GM12878 (cell line): Measurements from ENCODE around the gene PPAN. TPM values are rescaled to one million over a fixed set of nuclear protein-coding genes. Genes with fewer than 3 reads are reported as not detected.
A peak's percentile ranks its signal among the peaks of the same experiment; 100 is the strongest.

Experiments
- ATAC-seq: fragments of 200-7000 bp; cut with Tn5 transposase; 3 replicates; pipeline ENCODE4 v1.9.1; 2020; ENCODE audit warnings: mild to moderate bottlenecking, moderate library complexity
- BruUV-seq: library from RNA; stranded (reverse); fragments of 400-500 nt; replicated peaks from 2 replicates; lab custom pipeline; 2021; lab: Mats Ljungman, UMichigan
- CTCF ChIA-PET: fragments of 300-600 bp; sonication (Branson Sonifier 250); formaldehyde crosslinking; extraction: SDS; loops from one replicate; lab custom pipeline; 2021; ENCODE audit warnings: inconsistent platforms; lab: Yijun Ruan, JAX
- POLR2A ChIA-PET: fragments of 350-600 bp; formaldehyde crosslinking; extraction: SDS; loops from one replicate; lab custom pipeline; 2021; ENCODE audit warnings: inconsistent platforms; lab: Charles Lee
- RAD21 ChIA-PET: fragments of 300-600 bp; sonication (Branson Sonifier 250); formaldehyde crosslinking; loops from one replicate; lab custom pipeline; 2023; ENCODE audit warnings: antibody characterized with exemption; ENCODE audit not compliant: unreplicated experiment; lab: Charles Lee
- SMC1A ChIA-PET: fragments of 300-600 bp; sonication (Branson Sonifier 250); formaldehyde crosslinking; loops from one replicate; lab custom pipeline; 2023; ENCODE audit not compliant: unreplicated experiment, uncharacterized antibody; lab: Charles Lee
- DNase-seq: peaks from one replicate; pipeline ENCODE4 v3.0.0-alpha.2; 2011; ENCODE audit warnings: low read depth, low spot score
- FAIRE-seq: peaks from 3 replicates; lab custom pipeline; 2011; peaks lifted over from hg19 to GRCh38; lab: Jason Lieb, UNC
- H2AFZ ChIP-seq: 2 replicates; pipeline ENCODE4 v1.6.0; 2011; ENCODE audit warnings: low read depth, low read length, control low read depth; ENCODE audit not compliant: control insufficient read depth
- H3K27ac ChIP-seq: 2 replicates; pipeline ENCODE4 v1.5.1; 2011; ENCODE audit warnings: control low read depth; ENCODE audit not compliant: control insufficient read depth, insufficient read depth
- H3K27me3 ChIP-seq, 2 experiments: replicated peaks in 1 of 2; 2 replicates each; pipeline versions ENCODE4 v1.6.0 to v1.6.1; 2011; ENCODE audit warnings: low read length in 1 of 2; ENCODE audit not compliant: control insufficient read depth in 2 of 2, insufficient read depth in 2 of 2
- H3K36me3 ChIP-seq, 2 experiments: 2 replicates each; pipeline ENCODE4 v1.5.1; 2011; ENCODE audit warnings: low read length in 1 of 2; ENCODE audit not compliant: control insufficient read depth in 2 of 2, insufficient read depth in 2 of 2
- H3K4me1 ChIP-seq: 2 replicates; pipeline ENCODE4 v1.6.1; 2011; ENCODE audit warnings: mild to moderate bottlenecking, low read length, moderate library complexity, mixed read lengths; ENCODE audit not compliant: control insufficient read depth, insufficient read depth
- H3K4me2 ChIP-seq: 2 replicates; pipeline ENCODE4 v1.6.0; 2011; ENCODE audit warnings: control low read depth; ENCODE audit not compliant: control insufficient read depth, insufficient read depth
- H3K4me3 ChIP-seq: fragments of 200-600 bp; sonication (generic); 2 replicates; pipeline ENCODE4 v1.5.1; 2016
- H3K79me2 ChIP-seq: 2 replicates; pipeline ENCODE4 v1.6.0; 2011; ENCODE audit warnings: low read length; ENCODE audit not compliant: control insufficient read depth, insufficient read depth
- H3K9ac ChIP-seq: 2 replicates; pipeline ENCODE4 v1.8.0; 2011; ENCODE audit warnings: low read length, control low read depth, mixed read lengths; ENCODE audit not compliant: control insufficient read depth, insufficient read depth
- H3K9me3 ChIP-seq: replicated peaks from 3 replicates; pipeline ENCODE4 v1.5.1; 2011; ENCODE audit warnings: mild to moderate bottlenecking, low read length; ENCODE audit not compliant: control insufficient read depth, insufficient read depth
- H4K20me1 ChIP-seq: 2 replicates; pipeline ENCODE4 v1.6.0; 2011; ENCODE audit not compliant: control insufficient read depth, insufficient read depth
- ATF7 ChIP-seq: fragments of 450-650 bp; IDR thresholded peaks from 2 replicates; pipeline ENCODE4 v1.6.1; 2016; ENCODE audit warnings: low read depth, mild to moderate bottlenecking
- BCLAF1 ChIP-seq: fragments of 450-650 bp; IDR thresholded peaks from 2 replicates; pipeline ENCODE4 v1.6.1; 2017; ENCODE audit warnings: antibody characterized with exemption, mild to moderate bottlenecking, moderate library complexity
- CEBPZ ChIP-seq: fragments of 150-350 bp; IDR thresholded peaks from 2 replicates; pipeline ENCODE4 v1.6.1; 2016; ENCODE audit warnings: low read depth, low read length
- MTA3 ChIP-seq: IDR thresholded peaks from 2 replicates; pipeline ENCODE4 v1.6.1; 2012; ENCODE audit warnings: low read length, inconsistent platforms, borderline replicate concordance
- NBN ChIP-seq: fragments of 450-650 bp; IDR thresholded peaks from 2 replicates; pipeline ENCODE4 v1.6.1; 2016
- PAX8 ChIP-seq: fragments of 450-650 bp; IDR thresholded peaks from 2 replicates; pipeline ENCODE4 v1.6.1; 2017; ENCODE audit warnings: mild to moderate bottlenecking, moderate library complexity
- POLR2A ChIP-seq: IDR thresholded peaks from 2 replicates; pipeline ENCODE4 v1.6.1; 2011; ENCODE audit warnings: low read depth, mild to moderate bottlenecking, low read length
- WGBS: methylation state at CpG from one replicate; pipeline ENCODE4 v1.1.6; 2016; ENCODE audit warnings: low lambda C conversion rate; ENCODE audit not compliant: insufficient replicate concordance, insufficient coverage; ENCODE audit errors: missing lambda C conversion rate; 5-methylcytosine and 5-hydroxymethylcytosine counted together
- in situ Hi-C: fragments of 300-500 bp; cut with MboI; formaldehyde crosslinking; loops from 9 replicates; pipeline ENCODE4 v1.14.3; 2018; ENCODE audit warnings: mixed read lengths
- intact Hi-C: fragments of 100-400 bp; cut with micrococcal nuclease; formaldehyde crosslinking; loops from one replicate; pipeline ENCODE4 v1.14.2; 2022; ENCODE audit not compliant: unreplicated experiment
- polyA plus RNA-seq, 11 experiments: library from polyadenylated mRNA; depleted of rRNA in 4 of 11; unstranded in 6 of 11; stranded (reverse) in 5 of 11; fragments of >200 nt; fragmentation: Nextera tagmentation in 4 of 11; fragmentation: Illumina TruSeq in 1 of 11; extraction: Ambion mirVana in 4 of 11; extraction: Trizol in 1 of 11; gene quantifications; 1 replicate in 1 of 11; 2 replicates in 10 of 11; pipeline versions ENCODE4 v1.2.1 to v1.2.3, GENCODE V29; 2011 to 2016; ENCODE audit warnings: inconsistent platforms in 2 of 11, missing spikeins in 2 of 11, low read depth in 1 of 11
- total RNA-seq, 4 experiments: library from RNA; depleted of rRNA in 3 of 4; stranded (reverse); fragments of >200 nt in 3 of 4; fragmentation: Illumina TruSeq in 1 of 4; extraction: Trizol in 1 of 4; gene quantifications; 2 replicates each; pipeline versions ENCODE4 v1.2.1 to v1.2.3, GENCODE V29; 2013 to 2021
- TF ChIP-seq, protein P1 (sequence below): fragments of 450-650 bp; IDR thresholded peaks from 2 replicates; pipeline ENCODE4 v1.6.1; 2016; ENCODE audit warnings: mild to moderate bottlenecking

PPAN gene
- total and polyA plus RNA-seq, 10 of the 15 experiments (the other 5 are each of a cell fraction or from before 2014, with no cell fraction given) = 2.1 to 171 (median 108) TPM

GRCh38 chr19:10109528-10109927 lies 3.4 kb downstream of the PPAN start:
- Histone ChIP-seq H3K4me2 (peak overlapping the region; percentile 28), H4K20me1 (no peaks in the 10 kb centered on the region), H3K9ac (no peak overlapping the region; the same call in 1 of the 2 replicates), H2AFZ (no peak overlapping the region), H3K79me2 (peaks cover 61% of the 10 kb centered on the region), H3K9me3 (no peaks in the 10 kb centered on the region), H3K36me3 (peaks cover 18 to 39% of the 10 kb centered on the region in 2 experiments; a peak in 3 of 4 replicates), H3K4me1 (peaks cover 56% of the 10 kb centered on the region), H3K27ac (no peak overlapping the region), H3K4me3 (no peak overlapping the region), H3K27me3 (no peaks in the 10 kb centered on the region)
- ChIA-PET CTCF (interaction anchor here (9.8 kb wide), 1 partner anchor 9 kb away, joined by 171 read pairs; the partner anchor contains the start of gene ANGPTL6), SMC1A (interaction anchor here (11.4 kb wide), 1 partner anchor 10 kb away, joined by 150 read pairs; the partner anchor contains the start of gene ANGPTL6), RAD21 (no interaction called here), POLR2A (interaction anchor here (0.6 to 2.6 kb wide), 6 partner anchors 10 to 180 kb away, joined by 3 to 18 read pairs (median 4); no protein-coding TSS in a partner anchor)
- FAIRE-seq = no peak
- no peak for ATAC-seq
- DNase-seq = no peak
- intact Hi-C loops = loop anchor here (10.0 kb wide), 1 partner anchor 275 kb away; the partner anchor contains the start of gene TYK2
- WGBS = 92% methylated on average over 14 of the region's 14 CpGs
- no TSS peak for BruUV-seq
- TF ChIP-seq MTA3 (no peak), NBN (no peak), POLR2A (0 out of 2 replicates have a peak, but pooled peaks have one; percentile 14), ATF7 (no peak), BCLAF1 (no peak), PAX8 (no peak), CEBPZ (no peak)
- TF ChIP-seq, protein P1, sequence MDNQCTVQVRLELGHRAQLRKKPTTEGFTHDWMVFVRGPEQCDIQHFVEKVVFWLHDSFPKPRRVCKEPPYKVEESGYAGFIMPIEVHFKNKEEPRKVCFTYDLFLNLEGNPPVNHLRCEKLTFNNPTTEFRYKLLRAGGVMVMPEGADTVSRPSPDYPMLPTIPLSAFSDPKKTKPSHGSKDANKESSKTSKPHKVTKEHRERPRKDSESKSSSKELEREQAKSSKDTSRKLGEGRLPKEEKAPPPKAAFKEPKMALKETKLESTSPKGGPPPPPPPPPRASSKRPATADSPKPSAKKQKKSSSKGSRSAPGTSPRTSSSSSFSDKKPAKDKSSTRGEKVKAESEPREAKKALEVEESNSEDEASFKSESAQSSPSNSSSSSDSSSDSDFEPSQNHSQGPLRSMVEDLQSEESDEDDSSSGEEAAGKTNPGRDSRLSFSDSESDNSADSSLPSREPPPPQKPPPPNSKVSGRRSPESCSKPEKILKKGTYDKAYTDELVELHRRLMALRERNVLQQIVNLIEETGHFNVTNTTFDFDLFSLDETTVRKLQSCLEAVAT = no peak
- in situ Hi-C loops = no loop called here
